Measurements from ENCODE around the gene SEMA6D. TPM values are rescaled to one million over a fixed set of nuclear protein-coding genes. Genes with fewer than 3 reads are reported as not detected.

The SEMA6D gene
- total RNA-seq, 1 experiment from 2014 or later: 0.91 TPM

DNA sequence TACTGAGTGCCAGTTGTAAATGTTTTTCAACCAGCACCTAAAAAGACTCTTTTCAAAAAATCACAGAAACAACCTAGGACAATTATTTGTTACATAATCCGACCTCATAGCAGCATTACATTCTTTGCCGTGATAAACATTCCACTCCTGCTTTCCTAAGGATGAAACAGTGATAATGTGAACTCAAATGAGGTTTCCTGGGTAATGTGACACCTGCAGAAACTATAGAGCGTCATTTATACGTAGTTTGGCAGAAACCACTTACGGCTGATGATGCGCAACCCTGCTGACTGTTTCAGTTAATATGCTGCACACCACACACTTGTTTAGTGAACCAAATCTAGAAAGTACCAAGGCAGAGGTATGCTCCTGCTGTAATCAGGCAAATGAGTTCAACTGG lies 55.8 kb downstream of the SEMA6D start:
- no peak overlapping the region for H3K4me3 ChIP-seq (ENCODE audit: low read length)
- POLR2A ChIA-PET (ENCODE audit: unreplicated experiment): no interaction called here
- H3K79me2 ChIP-seq (ENCODE audit: low read length): no peaks in the 10 kb centered on the region
- H3K4me1 ChIP-seq (ENCODE audit: insufficient read depth, low read length): 0 out of 2 replicates have a peak, but pooled peaks cover 3% of the 10 kb centered on the region
- no peak overlapping the region for H3K27ac ChIP-seq (ENCODE audit: low read length)
- H4K20me1 ChIP-seq (ENCODE audit: low read length): no peaks in the 10 kb centered on the region
- DNase-seq (peak; percentile 4), ATAC-seq (no peak)
- no TSS peak for BruUV-seq (replicated peaks)
- H3K9me2 ChIP-seq (replicated peaks; ENCODE audit: low read length): no peaks in the 10 kb centered on the region
- H3K27me3 ChIP-seq (ENCODE audit: low read length): no peaks in the 10 kb centered on the region
- CTCF ChIA-PET: no interaction called here
- no peak overlapping the region for H2AFZ ChIP-seq (ENCODE audit: low read length)
- TF ChIP-seq, protein P1, sequence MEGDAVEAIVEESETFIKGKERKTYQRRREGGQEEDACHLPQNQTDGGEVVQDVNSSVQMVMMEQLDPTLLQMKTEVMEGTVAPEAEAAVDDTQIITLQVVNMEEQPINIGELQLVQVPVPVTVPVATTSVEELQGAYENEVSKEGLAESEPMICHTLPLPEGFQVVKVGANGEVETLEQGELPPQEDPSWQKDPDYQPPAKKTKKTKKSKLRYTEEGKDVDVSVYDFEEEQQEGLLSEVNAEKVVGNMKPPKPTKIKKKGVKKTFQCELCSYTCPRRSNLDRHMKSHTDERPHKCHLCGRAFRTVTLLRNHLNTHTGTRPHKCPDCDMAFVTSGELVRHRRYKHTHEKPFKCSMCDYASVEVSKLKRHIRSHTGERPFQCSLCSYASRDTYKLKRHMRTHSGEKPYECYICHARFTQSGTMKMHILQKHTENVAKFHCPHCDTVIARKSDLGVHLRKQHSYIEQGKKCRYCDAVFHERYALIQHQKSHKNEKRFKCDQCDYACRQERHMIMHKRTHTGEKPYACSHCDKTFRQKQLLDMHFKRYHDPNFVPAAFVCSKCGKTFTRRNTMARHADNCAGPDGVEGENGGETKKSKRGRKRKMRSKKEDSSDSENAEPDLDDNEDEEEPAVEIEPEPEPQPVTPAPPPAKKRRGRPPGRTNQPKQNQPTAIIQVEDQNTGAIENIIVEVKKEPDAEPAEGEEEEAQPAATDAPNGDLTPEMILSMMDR (conservative IDR thresholded peaks at IDR 0.05; ENCODE audit: low read depth, low read length): no peak
- TF ChIP-seq EZH2phosphoT487 (IDR thresholded peaks at IDR 0.05; ENCODE audit: borderline replicate concordance, low read length) (no peak), EZH2 (IDR thresholded peaks at IDR 0.05; ENCODE audit: low read length, unreplicated experiment) (no peak)
- H3K9me3 ChIP-seq (ENCODE audit: low read length): no peaks in the 10 kb centered on the region
- H3K36me3 ChIP-seq (ENCODE audit: low read depth, low read length): no peaks in the 10 kb centered on the region
- H3F3A ChIP-seq (ENCODE audit: low read length, unreplicated experiment): no peaks in the 10 kb centered on the region
- no peak overlapping the region for H3K9ac ChIP-seq (ENCODE audit: low read length)
- intact Hi-C loops (cut with micrococcal nuclease): loop anchor here (10.0 kb wide), 1 partner anchor 132 kb away; no protein-coding TSS in a partner anchor
- no peak overlapping the region for H3K4me2 ChIP-seq (ENCODE audit: low read length)

GRCh38 chr15:47778263-47778770 lies 61.0 kb downstream of the SEMA6D start:
- H4K20me1 ChIP-seq (ENCODE audit: low read length): no peaks in the 10 kb centered on the region
- CTCF ChIA-PET: no interaction called here
- H3F3A ChIP-seq (ENCODE audit: low read length, unreplicated experiment): no peaks in the 10 kb centered on the region
- no peaks in the 10 kb centered on the region for H3K36me3 ChIP-seq (ENCODE audit: low read depth, low read length)
- H2AFZ ChIP-seq (ENCODE audit: low read length): no peak overlapping the region
- no peaks in the 10 kb centered on the region for H3K79me2 ChIP-seq (ENCODE audit: low read length)
- H3K4me1 ChIP-seq (ENCODE audit: insufficient read depth, low read length): no peaks in the 10 kb centered on the region
- H3K9ac ChIP-seq (ENCODE audit: low read length): no peak overlapping the region
- no TSS peak for BruUV-seq (replicated peaks)
- H3K9me3 ChIP-seq (ENCODE audit: low read length): no peaks in the 10 kb centered on the region
- no peaks in the 10 kb centered on the region for H3K9me2 ChIP-seq (replicated peaks; ENCODE audit: low read length)
- no peak overlapping the region for H3K4me3 ChIP-seq (ENCODE audit: low read length)
- H3K27ac ChIP-seq (ENCODE audit: low read length): no peak overlapping the region
- POLR2A ChIA-PET (ENCODE audit: unreplicated experiment): no interaction called here
- intact Hi-C loops (cut with micrococcal nuclease): loop anchor here (10.0 kb wide), 1 partner anchor 126 kb away; no protein-coding TSS in a partner anchor
- TF ChIP-seq EZH2 (IDR thresholded peaks at IDR 0.05; ENCODE audit: low read length, unreplicated experiment): no peak
- TF ChIP-seq, protein P1 (conservative IDR thresholded peaks at IDR 0.05; ENCODE audit: low read depth, low read length): no peak
- no peak for TF ChIP-seq EZH2phosphoT487 (IDR thresholded peaks at IDR 0.05; ENCODE audit: borderline replicate concordance, low read length)
- no peaks in the 10 kb centered on the region for H3K27me3 ChIP-seq (ENCODE audit: low read length)
- no peak for DNase-seq
- no peak overlapping the region for H3K4me2 ChIP-seq (ENCODE audit: low read length)
- ATAC-seq: no peak

GRCh38 chr15:47780971-47781370 lies 63.7 kb downstream of the SEMA6D start:
- H3K36me3 ChIP-seq (ENCODE audit: low read depth, low read length): no peaks in the 10 kb centered on the region
- BruUV-seq (replicated peaks): no TSS peak
- H3K27ac ChIP-seq (ENCODE audit: low read length): no peak overlapping the region
- ChIA-PET CTCF (no interaction called here), POLR2A (ENCODE audit: unreplicated experiment) (no interaction called here)
- no peaks in the 10 kb centered on the region for H4K20me1 ChIP-seq (ENCODE audit: low read length)
- H3K27me3 ChIP-seq (ENCODE audit: low read length): no peaks in the 10 kb centered on the region
- H3K4me2 ChIP-seq (ENCODE audit: low read length): no peak overlapping the region
- no peak overlapping the region for H3K4me3 ChIP-seq (ENCODE audit: low read length)
- TF ChIP-seq, protein P1 (conservative IDR thresholded peaks at IDR 0.05; ENCODE audit: low read depth, low read length): no peak
- TF ChIP-seq EZH2 (IDR thresholded peaks at IDR 0.05; ENCODE audit: low read length, unreplicated experiment): no peak
- no peaks in the 10 kb centered on the region for H3K9me3 ChIP-seq (ENCODE audit: low read length)
- no peak overlapping the region for H3K9ac ChIP-seq (ENCODE audit: low read length)
- no peak overlapping the region for H2AFZ ChIP-seq (ENCODE audit: low read length)
- ATAC-seq: no peak
- H3K4me1 ChIP-seq (ENCODE audit: insufficient read depth, low read length): no peaks in the 10 kb centered on the region
- no peaks in the 10 kb centered on the region for H3K9me2 ChIP-seq (replicated peaks; ENCODE audit: low read length)
- no peak for DNase-seq
- intact Hi-C loops (cut with micrococcal nuclease): no loop called here
- H3K79me2 ChIP-seq (ENCODE audit: low read length): no peaks in the 10 kb centered on the region
- no peaks in the 10 kb centered on the region for H3F3A ChIP-seq (ENCODE audit: low read length, unreplicated experiment)
